Liver (tissue), 9 donors: Measurements from ENCODE around the gene ENAH. TPM values are rescaled to one million over a fixed set of nuclear protein-coding genes. Genes with fewer than 3 reads are reported as not detected.

ENCODE experiments used
- DNase-seq: peaks from one replicate; pipeline ENCODE4 v3.0.0-alpha.2; 2017; ENCODE audit warnings: low spot score
- H3K27ac ChIP-seq, 2 donors: one replicate each; pipeline ENCODE4 v1.7.0; 2013; ENCODE audit warnings: inconsistent platforms in 2 of 2, low read length in 2 of 2, control low read depth in 1 of 2, low read depth in 1 of 2, mild to moderate bottlenecking in 1 of 2
- H3K27me3 ChIP-seq, 4 donors: one replicate each; pipeline versions ENCODE4 v1.6.1 to v1.7.0; 2013; ENCODE audit warnings: low read length in 3 of 4, inconsistent platforms in 1 of 4, mild to moderate bottlenecking in 1 of 4, moderate library complexity in 1 of 4; ENCODE audit not compliant: control insufficient read depth in 4 of 4, insufficient read depth in 4 of 4
- H3K36me3 ChIP-seq, 4 donors: one replicate each; pipeline versions ENCODE4 v1.6.1 to v1.7.0; 2013; ENCODE audit warnings: low read length in 3 of 4, mild to moderate bottlenecking in 3 of 4, low read depth in 1 of 4, moderate library complexity in 1 of 4; ENCODE audit not compliant: control insufficient read depth in 4 of 4, insufficient read depth in 3 of 4
- H3K4me1 ChIP-seq, 4 donors: one replicate each; pipeline versions ENCODE4 v1.6.1 to v1.7.0; 2013; ENCODE audit warnings: low read length in 3 of 4, mild to moderate bottlenecking in 3 of 4, moderate library complexity in 1 of 4; ENCODE audit not compliant: control insufficient read depth in 4 of 4, insufficient read depth in 4 of 4
- H3K4me3 ChIP-seq, 3 donors: one replicate each; pipeline versions ENCODE4 v1.6.1 to v1.7.0; 2013; ENCODE audit warnings: low read length in 3 of 3, control low read depth in 1 of 3, low read depth in 1 of 3, mild to moderate bottlenecking in 1 of 3
- H3K9ac ChIP-seq, 2 donors: one replicate each; pipeline ENCODE4 v1.7.0; 2013; ENCODE audit warnings: low read length in 2 of 2, mild to moderate bottlenecking in 2 of 2, moderate library complexity in 2 of 2, control low read depth in 1 of 2, low read depth in 1 of 2
- H3K9me3 ChIP-seq, 4 donors: one replicate each; pipeline versions ENCODE4 v1.6.1 to v1.7.0; 2013; ENCODE audit warnings: low read length in 3 of 4; ENCODE audit not compliant: control insufficient read depth in 4 of 4
- EGR1 ChIP-seq, 2 donors: IDR thresholded peaks; 2 replicates each; pipeline ENCODE4 v1.6.1; 2016 to 2018; ENCODE audit warnings: antibody characterized with exemption in 2 of 2, low read depth in 2 of 2
- FOXA2 ChIP-seq: IDR thresholded peaks from 2 replicates; pipeline ENCODE4 v1.6.1; 2016; ENCODE audit warnings: antibody characterized with exemption
- GABPA ChIP-seq, 2 donors: IDR thresholded peaks in 1 of 2; conservative IDR thresholded peaks in 1 of 2; 2 replicates each; pipeline ENCODE4 v1.6.1; 2016; ENCODE audit warnings: antibody characterized with exemption in 2 of 2, mild to moderate bottlenecking in 1 of 2, moderate library complexity in 1 of 2
- HNF4A ChIP-seq, 2 donors: conservative IDR thresholded peaks; 2 replicates each; pipeline ENCODE4 v1.6.1; 2016; ENCODE audit warnings: antibody characterized with exemption in 2 of 2, mild to moderate bottlenecking in 2 of 2
- HNF4G ChIP-seq: IDR thresholded peaks from 2 replicates; pipeline ENCODE4 v1.6.1; 2016; ENCODE audit warnings: antibody characterized with exemption
- JUND ChIP-seq, 2 donors: IDR thresholded peaks; 2 replicates each; pipeline ENCODE4 v1.6.1; 2016; ENCODE audit warnings: antibody characterized with exemption in 2 of 2
- NR2F2 ChIP-seq: IDR thresholded peaks from 2 replicates; pipeline ENCODE4 v1.6.1; 2016; ENCODE audit warnings: antibody characterized with exemption
- RAD21 ChIP-seq, 2 donors: IDR thresholded peaks; 2 replicates each; pipeline ENCODE4 v1.6.1; 2016; ENCODE audit warnings: antibody characterized with exemption in 2 of 2, mild to moderate bottlenecking in 2 of 2
- RXRA ChIP-seq, 2 donors: IDR thresholded peaks; 2 replicates each; pipeline ENCODE4 v1.6.1; 2017 to 2018; ENCODE audit warnings: antibody characterized with exemption in 2 of 2, mild to moderate bottlenecking in 1 of 2
- TAF1 ChIP-seq: conservative IDR thresholded peaks from 2 replicates; pipeline ENCODE4 v1.6.1; 2016; ENCODE audit warnings: antibody characterized with exemption, mild to moderate bottlenecking
- WGBS: extraction: QIAGEN DNeasy Blood & Tissue Kit; methylation state at CpG from one replicate; pipeline ENCODE4 v1.1.7; 2013; 5-methylcytosine and 5-hydroxymethylcytosine counted together
- polyA plus RNA-seq, 2 donors: library from polyadenylated mRNA; stranded (reverse) in 1 of 2; unstranded in 1 of 2; fragments of 200-250 nt in 1 of 2; fragments of >200 nt in 1 of 2; fragmentation: Nextera tagmentation in 1 of 2; extraction: Ambion mirVana in 1 of 2; gene quantifications; one replicate each; pipeline versions ENCODE4 v1.2.1 to v1.2.3, GENCODE V29; 2013 to 2015
- total RNA-seq, 2 donors: library from RNA; depleted of rRNA; stranded (reverse); fragments of >200 nt; gene quantifications; one replicate each; pipeline ENCODE4 v1.2.3, GENCODE V29; 2014
- TF ChIP-seq, protein P1 (sequence below): IDR thresholded peaks from 2 replicates; pipeline ENCODE4 v1.6.1; 2016; ENCODE audit warnings: antibody characterized with exemption
- TF ChIP-seq, protein P2 (sequence below): IDR thresholded peaks from 2 replicates; pipeline ENCODE4 v1.6.1; 2016; ENCODE audit warnings: antibody characterized with exemption
- TF ChIP-seq, protein P3 (sequence below): fragments of 150-350 bp; IDR thresholded peaks from 2 replicates; pipeline ENCODE4 v1.5.1; 2017; ENCODE audit warnings: improper control_type of control experiment, low read depth, low read length; ENCODE audit not compliant: missing input control
- donor health status: healthy.
- donor health status: healthy.
- donor health status: healthy.
- donor health status: healthy.
- donor health status: healthy.

ENAH gene
- total and polyA plus RNA-seq, 4 donors = 2.8 to 8.4 (median 4.5) TPM

DNA sequence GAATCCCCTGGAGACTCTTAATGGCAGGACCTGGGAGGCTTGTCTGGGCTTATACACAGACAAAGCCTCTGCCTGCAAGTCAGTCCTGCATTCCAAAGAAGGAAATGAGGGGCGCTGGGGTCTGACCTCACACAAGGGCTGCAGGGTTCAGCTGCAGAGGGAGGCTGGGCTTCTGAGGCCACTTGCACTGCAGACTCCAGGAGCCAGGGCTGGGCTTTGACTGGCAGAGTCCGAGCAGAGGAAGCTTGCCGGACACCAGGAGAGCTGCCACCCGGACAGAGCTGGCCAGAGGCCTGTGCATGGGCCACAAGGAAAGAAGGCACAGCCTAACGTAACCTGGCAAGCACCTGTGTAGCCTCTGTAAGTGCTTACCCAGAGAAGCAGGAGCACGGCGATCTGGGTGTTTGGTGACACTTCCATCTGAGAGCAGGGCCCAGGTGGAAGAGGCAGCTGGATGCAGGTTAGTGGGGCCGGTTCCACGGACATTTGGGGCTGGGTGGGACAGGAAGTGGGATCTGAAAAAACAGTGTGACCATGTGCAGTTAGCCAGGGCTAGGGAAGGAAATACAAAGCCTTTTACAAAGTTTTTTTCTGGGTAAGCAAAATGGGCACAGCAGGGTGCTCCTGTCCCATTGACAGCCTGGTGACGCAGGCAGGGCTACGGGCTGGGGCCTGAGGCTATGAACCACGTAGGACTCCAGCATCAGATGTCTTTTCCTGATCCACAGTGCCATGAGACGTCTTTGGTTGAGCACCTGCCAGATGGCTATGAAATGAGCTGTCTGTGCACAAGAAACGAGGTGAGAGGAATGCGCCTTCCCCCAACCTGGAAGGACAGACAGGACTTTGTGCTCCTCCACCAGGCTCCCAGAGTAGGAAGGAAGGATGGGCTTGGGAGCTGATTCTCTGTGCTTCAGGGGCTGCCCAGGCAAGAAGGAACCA lies 187.8 kb downstream of the ENAH start (continued):
- TF ChIP-seq, protein P1, sequence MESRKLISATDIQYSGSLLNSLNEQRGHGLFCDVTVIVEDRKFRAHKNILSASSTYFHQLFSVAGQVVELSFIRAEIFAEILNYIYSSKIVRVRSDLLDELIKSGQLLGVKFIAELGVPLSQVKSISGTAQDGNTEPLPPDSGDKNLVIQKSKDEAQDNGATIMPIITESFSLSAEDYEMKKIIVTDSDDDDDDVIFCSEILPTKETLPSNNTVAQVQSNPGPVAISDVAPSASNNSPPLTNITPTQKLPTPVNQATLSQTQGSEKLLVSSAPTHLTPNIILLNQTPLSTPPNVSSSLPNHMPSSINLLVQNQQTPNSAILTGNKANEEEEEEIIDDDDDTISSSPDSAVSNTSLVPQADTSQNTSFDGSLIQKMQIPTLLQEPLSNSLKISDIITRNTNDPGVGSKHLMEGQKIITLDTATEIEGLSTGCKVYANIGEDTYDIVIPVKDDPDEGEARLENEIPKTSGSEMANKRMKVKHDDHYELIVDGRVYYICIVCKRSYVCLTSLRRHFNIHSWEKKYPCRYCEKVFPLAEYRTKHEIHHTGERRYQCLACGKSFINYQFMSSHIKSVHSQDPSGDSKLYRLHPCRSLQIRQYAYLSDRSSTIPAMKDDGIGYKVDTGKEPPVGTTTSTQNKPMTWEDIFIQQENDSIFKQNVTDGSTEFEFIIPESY = no peak

DNA sequence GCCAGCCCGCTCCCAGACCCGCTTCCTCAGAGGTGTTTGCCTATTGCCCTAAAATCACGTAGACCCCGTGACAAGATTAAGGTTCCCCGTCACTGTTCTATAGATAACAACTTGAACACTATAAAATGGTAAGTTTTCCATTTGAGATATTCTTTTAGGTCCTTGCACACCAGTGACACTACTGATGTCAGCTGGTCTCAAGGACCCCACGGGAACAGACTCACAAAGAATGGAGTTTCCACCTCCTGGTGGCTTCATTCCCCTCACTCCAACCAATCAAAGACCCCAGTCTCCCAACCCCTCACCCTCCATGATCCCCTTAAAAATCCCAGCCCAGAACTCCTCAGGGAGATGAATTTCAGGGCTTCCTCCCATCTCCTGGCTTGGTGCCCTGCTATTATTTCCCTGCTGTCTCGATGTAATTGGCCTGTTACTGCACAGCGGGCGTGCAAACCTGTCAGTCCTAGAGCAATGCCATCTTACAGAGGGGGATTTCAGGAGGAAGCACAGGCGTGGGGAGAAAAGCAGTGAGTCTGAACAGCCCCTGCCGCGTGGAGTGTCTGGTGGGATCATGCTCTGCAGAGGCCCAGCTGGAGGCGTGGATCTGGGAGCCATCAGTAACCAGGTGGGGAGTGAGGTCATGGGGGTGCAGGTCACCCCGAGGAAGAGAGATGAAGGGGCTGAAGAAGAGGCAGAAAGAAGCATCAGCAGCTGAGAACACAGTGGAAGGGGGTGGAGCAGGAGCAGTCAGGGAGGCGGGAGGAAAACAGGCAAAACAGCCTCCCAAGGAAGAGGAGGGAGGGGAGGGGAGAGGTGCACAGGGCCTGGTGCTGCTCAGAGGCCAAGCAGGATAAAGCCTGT lies 190.0 kb downstream of the ENAH start:
- Histone ChIP-seq H3K9ac (no peak overlapping the region), H3K4me3 (no peak overlapping the region), H3K9me3 (no peaks in the 10 kb centered on the region), H3K27me3 (no peaks in the 10 kb centered on the region), H3K27ac (no peak overlapping the region), H3K4me1 (peaks cover 0 to 10% (median 3%) of the 10 kb centered on the region in 4 donors), H3K36me3 (no peaks in the 10 kb centered on the region)
- TF ChIP-seq JUND (IDR thresholded peaks at IDR 0.05) (no peak), RXRA (IDR thresholded peaks at IDR 0.05) (no peak), TAF1 (no peak), HNF4G (no peak), GABPA (IDR thresholded peaks at IDR 0.05 in 1 of 2, conservative IDR thresholded peaks at IDR 0.05 in 1 of 2) (no peak), HNF4A (conservative IDR thresholded peaks at IDR 0.05) (no peak), FOXA2 (no peak)
- TF ChIP-seq, protein P1 = no peak
- 73% methylated on average over 15 of the region's 15 CpGs for WGBS
- DNase-seq = no peak

DNA sequence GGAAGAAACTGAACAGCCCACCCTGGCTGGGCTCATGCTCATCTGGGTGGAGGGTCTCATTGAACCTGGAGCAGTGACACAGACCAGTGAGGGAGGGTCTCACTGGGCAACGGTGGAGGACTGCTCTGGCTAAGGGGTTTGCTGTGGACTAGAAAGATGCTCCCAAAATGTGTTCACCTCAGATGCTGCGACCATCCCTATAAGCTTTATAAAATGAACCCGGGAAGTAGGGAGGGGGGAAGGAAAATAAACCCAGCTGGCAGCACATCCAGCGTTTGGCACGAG lies 190.6 kb downstream of the ENAH start:
- H3K27ac ChIP-seq = no peak overlapping the region
- H3K9me3 ChIP-seq = no peaks in the 10 kb centered on the region
- H3K4me1 ChIP-seq = peaks cover 0 to 10% (median 3%) of the 10 kb centered on the region in 4 donors
- H3K36me3 ChIP-seq = no peaks in the 10 kb centered on the region
- 57% methylated on average over 5 of the region's 5 CpGs for WGBS
- no peak overlapping the region for H3K9ac ChIP-seq
- H3K27me3 ChIP-seq = no peaks in the 10 kb centered on the region
- TF ChIP-seq, protein P2, sequence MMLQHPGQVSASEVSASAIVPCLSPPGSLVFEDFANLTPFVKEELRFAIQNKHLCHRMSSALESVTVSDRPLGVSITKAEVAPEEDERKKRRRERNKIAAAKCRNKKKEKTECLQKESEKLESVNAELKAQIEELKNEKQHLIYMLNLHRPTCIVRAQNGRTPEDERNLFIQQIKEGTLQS = no peak
- TF ChIP-seq EGR1 (IDR thresholded peaks at IDR 0.05; ENCODE audit: low read depth in 2 of 2) = no peak
- TF ChIP-seq RAD21 (IDR thresholded peaks at IDR 0.05) = no peak
- no peak for TF ChIP-seq HNF4A (conservative IDR thresholded peaks at IDR 0.05)
- no peak for TF ChIP-seq NR2F2
- TF ChIP-seq, protein P3, sequence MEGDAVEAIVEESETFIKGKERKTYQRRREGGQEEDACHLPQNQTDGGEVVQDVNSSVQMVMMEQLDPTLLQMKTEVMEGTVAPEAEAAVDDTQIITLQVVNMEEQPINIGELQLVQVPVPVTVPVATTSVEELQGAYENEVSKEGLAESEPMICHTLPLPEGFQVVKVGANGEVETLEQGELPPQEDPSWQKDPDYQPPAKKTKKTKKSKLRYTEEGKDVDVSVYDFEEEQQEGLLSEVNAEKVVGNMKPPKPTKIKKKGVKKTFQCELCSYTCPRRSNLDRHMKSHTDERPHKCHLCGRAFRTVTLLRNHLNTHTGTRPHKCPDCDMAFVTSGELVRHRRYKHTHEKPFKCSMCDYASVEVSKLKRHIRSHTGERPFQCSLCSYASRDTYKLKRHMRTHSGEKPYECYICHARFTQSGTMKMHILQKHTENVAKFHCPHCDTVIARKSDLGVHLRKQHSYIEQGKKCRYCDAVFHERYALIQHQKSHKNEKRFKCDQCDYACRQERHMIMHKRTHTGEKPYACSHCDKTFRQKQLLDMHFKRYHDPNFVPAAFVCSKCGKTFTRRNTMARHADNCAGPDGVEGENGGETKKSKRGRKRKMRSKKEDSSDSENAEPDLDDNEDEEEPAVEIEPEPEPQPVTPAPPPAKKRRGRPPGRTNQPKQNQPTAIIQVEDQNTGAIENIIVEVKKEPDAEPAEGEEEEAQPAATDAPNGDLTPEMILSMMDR = no peak
- no peak for TF ChIP-seq HNF4G
- no peak overlapping the region for H3K4me3 ChIP-seq
- DNase-seq = no peak
